OCI-LY3 (cell line): Measurements from ENCODE around the gene EEF1G.

ENCODE experiments used
- H2AFZ ChIP-seq: fragments of 200-600, 300-600 bp; shearing (Covaris generic); 2 replicates; pipeline ENCODE4 v1.6.0; 2014; ENCODE audit warnings: antibody characterized with exemption, low read depth, low read length
- H3K27ac ChIP-seq: fragments of 200-600, 300-600 bp; sonication (generic); 2 replicates; pipeline ENCODE4 v1.5.1; 2014; ENCODE audit warnings: mild to moderate bottlenecking, low read length, moderate library complexity, mixed read lengths
- H3K27me3 ChIP-seq: fragments of 200-600, 300-600 bp; sonication (generic); 2 replicates; pipeline ENCODE4 v1.6.1; 2014; ENCODE audit warnings: low read depth, low read length, mixed read lengths
- H3K36me3 ChIP-seq: fragments of 200-600, 300-600 bp; sonication (generic); replicated peaks from 2 replicates; pipeline ENCODE3; 2014; ENCODE audit warnings: low read depth, low read length, mixed read lengths
- H3K4me1 ChIP-seq: fragments of 300-600, 200-600 bp; sonication (generic); 2 replicates; pipeline ENCODE4 v1.6.1; 2014; ENCODE audit warnings: low read length, mixed read lengths
- H3K4me2 ChIP-seq: fragments of 200-600, 300-600 bp; sonication (generic); 2 replicates; pipeline ENCODE4 v1.6.1; 2014; ENCODE audit warnings: low read length, mixed read lengths
- H3K4me3 ChIP-seq: fragments of 300-600, 200-600 bp; sonication (generic); 2 replicates; pipeline ENCODE4 v1.5.1; 2014; ENCODE audit warnings: antibody characterized with exemption, mild to moderate bottlenecking, low read length, moderate library complexity
- H3K79me2 ChIP-seq: fragments of 300-600, 200-600 bp; shearing (Covaris generic); 2 replicates; pipeline ENCODE4 v1.6.1; 2014; ENCODE audit warnings: mild to moderate bottlenecking, low read length, mixed read lengths
- H3K9ac ChIP-seq: fragments of 300-600, 200-600 bp; shearing (Covaris generic); 2 replicates; pipeline ENCODE4 v1.6.0; 2014; ENCODE audit warnings: mild to moderate bottlenecking, low read length, moderate library complexity
- H3K9me3 ChIP-seq: fragments of 200-600, 300-600 bp; shearing (Covaris generic); 2 replicates; pipeline ENCODE4 v1.6.1; 2014; ENCODE audit warnings: low read length, mixed read lengths; ENCODE audit not compliant: insufficient read depth
- H4K20me1 ChIP-seq: fragments of 200-600, 300-600 bp; sonication (generic); 2 replicates; pipeline ENCODE4 v1.6.1; 2016; ENCODE audit warnings: low read length, mixed read lengths; ENCODE audit not compliant: insufficient read depth
- EZH2phosphoT487 ChIP-seq: fragments of 200-600 bp; shearing (Covaris generic); IDR thresholded peaks from 2 replicates; pipeline ENCODE4 v1.6.1; 2018; ENCODE audit warnings: antibody characterized with exemption, mixed run types, low read depth
- TF ChIP-seq, protein P1 (sequence below): fragments of 200-600, 300-600 bp; sonication (generic); IDR thresholded peaks from 2 replicates; pipeline ENCODE4 v1.5.1; 2014; ENCODE audit warnings: antibody characterized with exemption, low read length, low read depth

EEF1G gene

DNA sequence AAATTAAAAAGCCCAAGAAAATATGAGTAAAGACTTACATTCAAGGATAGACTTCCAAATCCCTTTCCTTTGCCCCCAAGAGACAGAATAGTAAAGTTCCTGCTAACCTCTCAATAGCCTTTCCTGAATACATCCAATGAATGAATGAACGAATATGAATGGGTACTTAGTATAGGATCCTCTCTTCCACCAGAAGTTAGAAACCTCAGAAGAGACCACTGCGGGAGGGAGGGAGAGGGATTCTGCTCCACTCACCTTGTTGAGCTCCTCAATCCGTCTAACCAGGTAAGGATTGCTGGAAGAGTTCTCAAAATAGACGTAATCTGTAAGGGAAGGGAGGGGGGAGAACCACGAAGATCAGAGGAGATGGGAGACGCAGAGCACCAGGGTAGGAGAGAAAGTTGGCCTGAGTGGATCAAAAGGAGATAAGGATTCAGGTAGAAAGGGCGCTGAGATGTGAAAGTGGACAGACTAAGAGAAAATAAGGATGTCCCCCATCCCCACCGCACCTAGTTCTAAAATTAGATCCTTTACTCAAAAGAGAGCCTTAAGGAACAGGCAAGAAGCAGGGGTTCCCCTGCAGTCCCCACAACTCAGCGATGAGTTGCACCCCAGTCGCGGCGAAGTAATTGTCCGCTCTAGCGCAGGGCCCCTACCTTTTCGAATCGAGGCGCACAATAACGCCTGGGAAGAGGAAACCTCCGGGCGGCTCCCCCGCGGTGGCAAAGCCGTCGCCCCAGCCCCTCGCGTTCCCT lies 26.9 kb upstream of the EEF1G start:
- H3K9ac ChIP-seq = peak overlapping the region; percentile 97
- peak overlapping the region; percentile 88 for H3K4me2 ChIP-seq
- no peak for TF ChIP-seq EZH2phosphoT487
- TF ChIP-seq, protein P1, sequence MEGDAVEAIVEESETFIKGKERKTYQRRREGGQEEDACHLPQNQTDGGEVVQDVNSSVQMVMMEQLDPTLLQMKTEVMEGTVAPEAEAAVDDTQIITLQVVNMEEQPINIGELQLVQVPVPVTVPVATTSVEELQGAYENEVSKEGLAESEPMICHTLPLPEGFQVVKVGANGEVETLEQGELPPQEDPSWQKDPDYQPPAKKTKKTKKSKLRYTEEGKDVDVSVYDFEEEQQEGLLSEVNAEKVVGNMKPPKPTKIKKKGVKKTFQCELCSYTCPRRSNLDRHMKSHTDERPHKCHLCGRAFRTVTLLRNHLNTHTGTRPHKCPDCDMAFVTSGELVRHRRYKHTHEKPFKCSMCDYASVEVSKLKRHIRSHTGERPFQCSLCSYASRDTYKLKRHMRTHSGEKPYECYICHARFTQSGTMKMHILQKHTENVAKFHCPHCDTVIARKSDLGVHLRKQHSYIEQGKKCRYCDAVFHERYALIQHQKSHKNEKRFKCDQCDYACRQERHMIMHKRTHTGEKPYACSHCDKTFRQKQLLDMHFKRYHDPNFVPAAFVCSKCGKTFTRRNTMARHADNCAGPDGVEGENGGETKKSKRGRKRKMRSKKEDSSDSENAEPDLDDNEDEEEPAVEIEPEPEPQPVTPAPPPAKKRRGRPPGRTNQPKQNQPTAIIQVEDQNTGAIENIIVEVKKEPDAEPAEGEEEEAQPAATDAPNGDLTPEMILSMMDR = no peak
- H3K27me3 ChIP-seq = no peaks in the 10 kb centered on the region
- no peaks in the 10 kb centered on the region for H3K9me3 ChIP-seq
- peaks cover 43% of the 10 kb centered on the region for H3K79me2 ChIP-seq
- peaks cover 25% of the 10 kb centered on the region for H3K4me1 ChIP-seq
- 0 out of 2 replicates have a peak overlapping the region, but pooled peaks have one; percentile 20 for H2AFZ ChIP-seq
- H4K20me1 ChIP-seq = no peaks in the 10 kb centered on the region
- H3K4me3 ChIP-seq = peak overlapping the region; percentile 87
- H3K36me3 ChIP-seq = peaks cover 55% of the 10 kb centered on the region
- H3K27ac ChIP-seq = peak overlapping the region; percentile 82

DNA sequence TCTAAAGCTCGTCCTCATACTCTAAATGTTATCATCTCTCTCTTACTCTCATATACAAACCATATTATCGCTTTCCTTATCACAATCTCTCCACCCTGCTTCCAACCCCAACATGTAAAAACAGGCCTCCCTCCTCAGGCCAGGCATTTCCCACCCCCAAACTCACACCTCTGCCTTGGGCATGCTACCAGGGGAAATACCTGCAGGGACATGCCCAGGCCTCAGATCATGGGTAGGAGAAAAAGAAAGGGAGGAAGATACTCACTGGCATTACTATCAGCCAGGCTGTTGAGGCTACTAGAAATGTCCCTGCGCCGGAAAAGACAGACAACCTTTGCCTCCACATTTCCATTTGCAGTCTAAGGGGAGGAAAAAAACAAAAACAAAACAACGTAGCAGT lies 26.2 kb upstream of the EEF1G start:
- H3K9ac ChIP-seq = peak overlapping the region; percentile 97
- no peaks in the 10 kb centered on the region for H3K9me3 ChIP-seq
- H3K27ac ChIP-seq = peak overlapping the region; percentile 82
- H3K4me2 ChIP-seq = peak overlapping the region; percentile 88
- H3K4me3 ChIP-seq = peak overlapping the region; percentile 87
- H3K4me1 ChIP-seq = peaks cover 25% of the 10 kb centered on the region
- no peaks in the 10 kb centered on the region for H4K20me1 ChIP-seq
- H3K36me3 ChIP-seq = peaks cover 60% of the 10 kb centered on the region
- H2AFZ ChIP-seq = no peak overlapping the region
- TF ChIP-seq, protein P1 = no peak
- no peak for TF ChIP-seq EZH2phosphoT487
- H3K27me3 ChIP-seq = no peaks in the 10 kb centered on the region
- H3K79me2 ChIP-seq = peaks cover 43% of the 10 kb centered on the region

DNA sequence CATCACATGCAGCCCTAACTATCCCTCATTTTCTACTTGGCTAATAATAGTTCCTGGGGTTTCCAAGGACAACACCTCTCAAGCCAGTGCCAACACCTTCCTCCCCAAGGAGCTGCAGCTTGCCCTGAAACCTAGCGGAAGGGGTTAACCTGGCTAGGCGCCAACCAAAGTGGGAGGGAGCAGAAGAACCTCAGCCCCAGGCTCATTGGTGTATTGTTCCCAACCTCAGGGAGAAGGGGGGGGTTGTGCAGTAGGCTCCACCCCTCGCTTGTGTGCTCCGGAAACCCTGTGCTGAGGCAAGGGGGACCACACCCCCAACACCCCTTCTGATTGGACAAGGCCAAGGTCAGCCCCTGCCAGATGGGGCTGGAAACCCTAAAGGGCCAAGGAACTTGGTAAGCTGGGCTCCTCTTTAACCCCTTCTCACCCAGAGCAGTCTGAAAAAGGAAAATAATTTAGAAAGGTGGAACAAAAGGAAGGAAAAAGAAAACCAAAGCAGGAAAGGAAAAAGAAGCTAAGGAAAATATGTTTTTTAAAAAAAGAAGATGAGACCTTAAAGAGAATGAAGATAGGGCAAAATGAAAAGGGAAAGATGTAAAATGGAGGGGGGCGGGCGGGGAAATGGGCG lies 25.5 kb upstream of the EEF1G start:
- no peaks in the 10 kb centered on the region for H3K27me3 ChIP-seq
- peaks cover 43% of the 10 kb centered on the region for H3K79me2 ChIP-seq
- peak overlapping the region; percentile 97 for H3K9ac ChIP-seq
- H3K27ac ChIP-seq = peak overlapping the region; percentile 82
- no peak overlapping the region for H2AFZ ChIP-seq
- H3K4me3 ChIP-seq = peak overlapping the region; percentile 87
- H4K20me1 ChIP-seq = no peaks in the 10 kb centered on the region
- peaks cover 25% of the 10 kb centered on the region for H3K4me1 ChIP-seq
- peaks cover 68% of the 10 kb centered on the region for H3K36me3 ChIP-seq
- H3K4me2 ChIP-seq = peak overlapping the region; percentile 88
- H3K9me3 ChIP-seq = no peaks in the 10 kb centered on the region
- TF ChIP-seq EZH2phosphoT487 = no peak
- TF ChIP-seq, protein P1 = no peak

DNA sequence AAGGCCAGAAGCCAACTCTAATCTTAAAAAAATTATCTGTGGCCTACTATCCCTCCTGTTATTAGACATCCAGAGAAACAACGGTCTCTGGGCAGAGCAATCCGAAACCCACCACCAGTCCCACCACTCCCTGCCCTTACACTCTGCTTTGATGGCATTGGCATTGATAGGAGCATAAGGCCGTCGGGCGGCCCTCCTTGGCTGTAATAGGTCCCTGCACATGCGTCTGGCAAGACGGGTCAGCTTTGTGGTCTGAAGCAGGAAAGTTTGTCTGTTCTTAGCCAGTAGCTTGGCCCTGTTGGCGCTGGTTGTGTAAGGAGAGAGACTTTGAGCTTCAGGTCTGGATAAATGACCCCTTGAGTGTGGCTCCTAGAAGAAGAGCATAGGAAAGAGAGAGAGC lies 21.4 kb upstream of the EEF1G start:
- Histone ChIP-seq H3K4me1 (peaks cover 34% of the 10 kb centered on the region), H3K27ac (no peak overlapping the region), H3K27me3 (no peaks in the 10 kb centered on the region), H4K20me1 (no peaks in the 10 kb centered on the region), H3K9me3 (no peaks in the 10 kb centered on the region), H2AFZ (no peak overlapping the region), H3K9ac (no peak overlapping the region), H3K4me2 (no peak overlapping the region), H3K36me3 (peaks cover 62% of the 10 kb centered on the region), H3K79me2 (peaks cover 45% of the 10 kb centered on the region), H3K4me3 (no peak overlapping the region)
- TF ChIP-seq EZH2phosphoT487 = no peak
- TF ChIP-seq, protein P1 = no peak
